ENCODE data around the gene TRABD. TPM values are rescaled to one million over a fixed set of nuclear protein-coding genes. Genes with fewer than 3 reads are reported as not detected.

TRABD gene
- total RNA-seq, 4 donors from 2014 or later: 26.6 to 51.9 (median 31.5) TPM

GRCh38 chr22:50198624-50199017, 12.9 kb downstream of the TRABD start:
- WGBS, 2 donors: 93% methylated on average over 16 of the region's 16 CpGs
- H3K4me1 ChIP-seq: peaks cover 18 to 19% of the 10 kb centered on the region in 2 donors
- intact Hi-C loops (cut with DNase I): no loop called here

GRCh38 chr22:50199251-50199721, 13.6 kb downstream of the TRABD start:
- peaks cover 20 to 28% of the 10 kb centered on the region in 2 donors for H3K36me3 ChIP-seq
- TF ChIP-seq POLR2A (IDR thresholded peaks at IDR 0.05): no peak
- no peak for TF ChIP-seq CTCF (IDR thresholded peaks at IDR 0.05)
- H3K4me3 ChIP-seq (replicated peaks in 1 of 3): no peak overlapping the region
- intact Hi-C loops (cut with DNase I): no loop called here
- H3K27me3 ChIP-seq: no peaks in the 10 kb centered on the region
- H3K27ac ChIP-seq: no peak overlapping the region
- DNase-seq: no peak
- no peaks in the 10 kb centered on the region for H3K9me3 ChIP-seq
- H3K4me1 ChIP-seq: peaks cover 18 to 19% of the 10 kb centered on the region in 2 donors
- 92 to 95% methylated on average over 12 to 13 of the region's 18 CpGs for WGBS, 2 donors

More at GRCh38 chr22:50198624-50199017, 12.9 kb downstream of the TRABD start:
- no peak overlapping the region for H3K4me3 ChIP-seq (replicated peaks in 1 of 3)
- H3K27ac ChIP-seq: no peak overlapping the region
- no peak for TF ChIP-seq CTCF (IDR thresholded peaks at IDR 0.05)
- TF ChIP-seq POLR2A (IDR thresholded peaks at IDR 0.05): no peak
- no peak for DNase-seq
- no peaks in the 10 kb centered on the region for H3K9me3 ChIP-seq
- peaks cover 24 to 30% of the 10 kb centered on the region in 2 donors for H3K36me3 ChIP-seq
- H3K27me3 ChIP-seq: no peaks in the 10 kb centered on the region

GRCh38 chr22:50199829-50200460, 14.2 kb downstream of the TRABD start:
- peaks cover 14 to 21% of the 10 kb centered on the region in 2 donors for H3K36me3 ChIP-seq
- DNase-seq: peak in 1 of 2 donors; percentile 16
- no peaks in the 10 kb centered on the region for H3K27me3 ChIP-seq
- H3K4me3 ChIP-seq (replicated peaks in 1 of 3): peak overlapping the region; percentile 58 to 70 (median 58)
- H3K27ac ChIP-seq: peak overlapping the region in 2 of 3 donors; percentile 48 to 60
- WGBS, 2 donors: 12 to 31% methylated on average over 16 to 28 of the region's 34 CpGs
- intact Hi-C loops (cut with DNase I): no loop called here
- peaks cover 18 to 19% of the 10 kb centered on the region in 2 donors for H3K4me1 ChIP-seq
- no peaks in the 10 kb centered on the region for H3K9me3 ChIP-seq
- TF ChIP-seq POLR2A (IDR thresholded peaks at IDR 0.05) (no peak), CTCF (IDR thresholded peaks at IDR 0.05) (no peak)

GRCh38 chr22:50200461-50201190, 14.9 kb downstream of the TRABD start, which contains the start of gene SELENOO:
SELENOO (plus strand) TSS chr22:50201011; CDS start chr22:50201037, 26 bp downstream.
- Histone ChIP-seq H3K9me3 (no peaks in the 10 kb centered on the region), H3K4me1 (peaks cover 18 to 19% of the 10 kb centered on the region in 2 donors), H3K4me3 (replicated peaks in 1 of 3) (peak within 1 kb of the TSS; percentile 58 to 70 (median 58)), H3K36me3 (peaks cover 12 to 19% of the 10 kb centered on the region in 2 donors), H3K27ac (peak within 1 kb of the TSS; percentile 26 to 60 (median 48)), H3K27me3 (no peaks in the 10 kb centered on the region)
- WGBS, 2 donors: 0% methylated on average over 8 of the region's 105 CpGs; no CpG with 5 or more reads in 1 of the 2 donors
- intact Hi-C loops (cut with DNase I): no loop called here
- peak; percentile 90 to 91 for DNase-seq
- TF ChIP-seq CTCF (IDR thresholded peaks at IDR 0.05): peak in 1 of 6 experiments; percentile 2
- peak; percentile 65 to 85 for TF ChIP-seq POLR2A (IDR thresholded peaks at IDR 0.05)

All from thyroid gland (tissue), 4 donors.